22Rv1 (cell line): ENCODE measurements around the gene ISM1.

ENCODE experiments used
- CTCF ChIP-seq: fragments of 450-650 bp; IDR thresholded peaks from 2 replicates; pipeline ENCODE4 v1.5.1; 2017; ENCODE audit warnings: mild to moderate bottlenecking
- ZFX ChIP-seq: fragments of 450-650 bp; IDR thresholded peaks from 2 replicates; pipeline ENCODE4 v1.6.1; 2017; ENCODE audit warnings: antibody characterized with exemption, borderline replicate concordance

- TF ChIP-seq CTCF (no peak), ZFX (no peak)
Measured at GRCh38 chr20:13213335-13213734, 7.7 kb upstream of the ISM1 start.
